SJCRH30 (cell line): Measurements from ENCODE around the gene DMAC1. TPM values are rescaled to one million over a fixed set of nuclear protein-coding genes. Genes with fewer than 3 reads are reported as not detected.

ENCODE experiments used
- DNase-seq, 2 experiments: peaks; one replicate each; pipeline ENCODE4 v3.0.0-alpha.2; 2015 to 2020
- H3K27ac ChIP-seq: fragments of 250-450 bp; sonication (Bioruptor Pico); 2 replicates; pipeline ENCODE4 v1.5.1; 2020; ENCODE audit warnings: mild to moderate bottlenecking, moderate library complexity
- H3K27me3 ChIP-seq: fragments of 250-450 bp; sonication (Bioruptor Pico); 2 replicates; pipeline ENCODE4 v1.5.1; 2020; ENCODE audit warnings: mild to moderate bottlenecking, moderate library complexity
- H3K36me3 ChIP-seq: fragments of 250-450 bp; sonication (Bioruptor Pico); 2 replicates; pipeline ENCODE4 v1.5.1; 2020; ENCODE audit warnings: mild to moderate bottlenecking, moderate library complexity
- H3K4me1 ChIP-seq: fragments of 250-450 bp; sonication (Bioruptor Pico); 2 replicates; pipeline ENCODE4 v1.5.1; 2020; ENCODE audit warnings: mild to moderate bottlenecking, moderate library complexity
- H3K4me3 ChIP-seq: fragments of 250-450 bp; sonication (Bioruptor Pico); 2 replicates; pipeline ENCODE4 v1.5.1; 2020; ENCODE audit warnings: mild to moderate bottlenecking, moderate library complexity
- H3K9me3 ChIP-seq: fragments of 250-450 bp; sonication (Bioruptor Pico); replicated peaks from 2 replicates; pipeline ENCODE4 v1.5.1; 2020; ENCODE audit warnings: mild to moderate bottlenecking, moderate library complexity
- total RNA-seq: library from RNA; depleted of rRNA; stranded (reverse); fragments of >200 nt; shearing (Covaris generic); gene quantifications from 2 replicates; pipeline ENCODE4 v1.2.3, GENCODE V29; 2014

DMAC1 gene
- total RNA-seq, 1 experiment from 2014 or later = 15.0 TPM

DNA sequence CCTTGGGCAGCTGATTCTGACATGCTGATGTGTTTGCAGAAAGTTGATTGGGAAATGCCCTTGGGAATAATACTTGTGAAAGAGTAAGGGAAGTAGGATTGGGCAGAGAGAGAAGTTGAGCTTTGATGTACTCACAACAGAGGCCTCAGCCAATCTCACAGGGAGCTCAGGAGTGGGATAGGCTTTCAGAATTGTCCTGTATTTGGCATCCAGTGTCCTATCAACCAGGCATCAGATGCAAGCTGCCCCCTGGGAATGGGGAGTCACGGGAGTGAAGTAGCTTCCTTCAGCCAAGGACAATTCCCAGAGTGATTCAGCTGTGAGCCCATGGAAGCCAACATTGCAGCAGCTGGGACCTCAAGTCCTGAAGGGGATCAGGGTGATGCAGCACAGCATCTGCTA is 39.6 kb downstream of the DMAC1 start:
- peak in 1 of 2 experiments; percentile 30 for DNase-seq
- H3K9me3 ChIP-seq = no peaks in the 10 kb centered on the region
- no peak overlapping the region for H3K4me3 ChIP-seq
- no peak overlapping the region for H3K27ac ChIP-seq
- H3K36me3 ChIP-seq = no peaks in the 10 kb centered on the region
- peaks cover 4% of the 10 kb centered on the region; the same call in 1 of the 2 replicates for H3K4me1 ChIP-seq
- H3K27me3 ChIP-seq = no peaks in the 10 kb centered on the region

DNA sequence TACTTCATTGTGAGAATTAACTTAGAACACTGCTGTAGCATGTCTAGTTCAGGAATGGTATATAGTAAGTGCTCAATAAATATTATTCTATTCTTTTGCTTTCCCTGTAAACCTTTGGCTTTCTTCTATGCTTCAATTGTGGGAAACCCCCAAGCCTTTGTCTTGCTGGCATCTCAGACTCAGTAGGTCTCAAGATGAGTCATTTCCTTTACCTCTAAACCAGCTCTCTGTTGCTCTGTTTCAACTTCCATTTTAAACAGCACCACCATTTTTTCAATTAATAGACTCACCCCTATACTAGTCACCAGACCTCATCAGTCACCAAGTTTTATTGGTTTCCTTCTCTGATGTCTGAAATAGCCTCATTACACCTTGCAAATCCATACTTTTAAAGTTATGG is 43.5 kb downstream of the DMAC1 start:
- no peak overlapping the region for H3K4me3 ChIP-seq
- H3K27me3 ChIP-seq = no peaks in the 10 kb centered on the region
- no peaks in the 10 kb centered on the region for H3K36me3 ChIP-seq
- no peak overlapping the region for H3K27ac ChIP-seq
- H3K9me3 ChIP-seq = no peaks in the 10 kb centered on the region
- H3K4me1 ChIP-seq = no peaks in the 10 kb centered on the region
- no peak for DNase-seq

DNA sequence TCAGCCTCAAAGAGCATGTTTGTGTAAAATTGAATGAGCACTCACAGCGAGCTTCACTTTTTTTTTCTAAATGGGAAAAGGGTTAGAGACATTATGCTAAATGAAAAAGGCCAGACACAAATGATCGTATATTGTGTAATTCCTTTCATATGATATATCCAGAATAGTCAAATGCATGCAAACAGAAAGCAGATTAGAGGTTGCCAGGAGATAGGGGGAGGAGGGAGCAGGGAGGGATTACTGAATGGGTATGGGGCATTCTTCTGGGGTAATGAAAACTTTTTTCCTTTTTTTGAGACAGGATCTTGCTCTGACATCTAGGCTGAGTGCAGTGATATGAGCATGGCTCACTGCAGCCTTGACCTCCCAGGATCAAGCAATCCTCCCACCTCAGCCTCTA is 47.1 kb downstream of the DMAC1 start:
- Histone ChIP-seq H3K27ac (no peak overlapping the region), H3K4me3 (no peak overlapping the region), H3K27me3 (no peaks in the 10 kb centered on the region), H3K9me3 (no peaks in the 10 kb centered on the region), H3K4me1 (no peaks in the 10 kb centered on the region), H3K36me3 (no peaks in the 10 kb centered on the region)
- DNase-seq = no peak
